Measurements from ENCODE around the gene EDC3.
"Not testable (repeated sequence)": the region's sequence is repeated elsewhere in the genome, so short reads cannot be mapped to it uniquely, and the experiment has no call there.

Gene EDC3

GRCh38 chr15:74695597-74696397 is at the start of gene EDC3:
TSS of gene EDC3 (minus strand) at chr15:74696024. CDS start at chr15:74675124, 20,900 bp downstream.
- no peak for FAIRE-seq
- peak; percentile 48 for DNase-seq (ENCODE audit: low spot score)

GRCh38 chr15:74742422-74742821 is 46.6 kb upstream of the EDC3 start:
- no peak for FAIRE-seq

GRCh38 chr15:74738239-74738638 is 42.4 kb upstream of the EDC3 start:
- not testable (repeated sequence) for DNase-seq (ENCODE audit: low spot score); FAIRE-seq

More at GRCh38 chr15:74742422-74742821, 46.6 kb upstream of the EDC3 start:
- DNase-seq (ENCODE audit: low spot score), result no peak

DNA sequence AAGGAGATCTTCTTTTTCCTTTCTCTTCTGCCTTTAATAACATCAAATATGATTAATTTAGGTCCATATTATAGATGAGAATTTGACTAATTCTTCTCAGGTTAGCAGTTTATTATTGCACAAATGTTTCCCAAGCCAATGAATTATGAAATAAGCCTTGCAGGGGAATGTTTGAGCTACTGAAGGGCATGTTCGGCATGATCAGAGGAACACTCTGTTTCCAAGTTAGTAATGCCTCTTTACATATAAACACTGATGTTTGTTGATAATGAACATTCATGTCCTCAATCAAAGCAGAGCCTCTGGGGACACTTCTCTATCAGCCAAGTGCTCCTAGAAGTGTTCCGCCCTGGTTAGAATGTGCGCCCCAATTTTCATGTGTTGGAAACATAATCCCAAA is 39.5 kb upstream of the EDC3 start:
- DNase-seq (ENCODE audit: low spot score) (no peak), FAIRE-seq (no peak)

GRCh38 chr15:74733269-74733668 is 37.4 kb upstream of the EDC3 start:
- no peak for FAIRE-seq
- no peak for DNase-seq (ENCODE audit: low spot score)

GRCh38 chr15:74732846-74733245 is 37.0 kb upstream of the EDC3 start:
- FAIRE-seq (no peak), DNase-seq (ENCODE audit: low spot score) (no peak)

DNA sequence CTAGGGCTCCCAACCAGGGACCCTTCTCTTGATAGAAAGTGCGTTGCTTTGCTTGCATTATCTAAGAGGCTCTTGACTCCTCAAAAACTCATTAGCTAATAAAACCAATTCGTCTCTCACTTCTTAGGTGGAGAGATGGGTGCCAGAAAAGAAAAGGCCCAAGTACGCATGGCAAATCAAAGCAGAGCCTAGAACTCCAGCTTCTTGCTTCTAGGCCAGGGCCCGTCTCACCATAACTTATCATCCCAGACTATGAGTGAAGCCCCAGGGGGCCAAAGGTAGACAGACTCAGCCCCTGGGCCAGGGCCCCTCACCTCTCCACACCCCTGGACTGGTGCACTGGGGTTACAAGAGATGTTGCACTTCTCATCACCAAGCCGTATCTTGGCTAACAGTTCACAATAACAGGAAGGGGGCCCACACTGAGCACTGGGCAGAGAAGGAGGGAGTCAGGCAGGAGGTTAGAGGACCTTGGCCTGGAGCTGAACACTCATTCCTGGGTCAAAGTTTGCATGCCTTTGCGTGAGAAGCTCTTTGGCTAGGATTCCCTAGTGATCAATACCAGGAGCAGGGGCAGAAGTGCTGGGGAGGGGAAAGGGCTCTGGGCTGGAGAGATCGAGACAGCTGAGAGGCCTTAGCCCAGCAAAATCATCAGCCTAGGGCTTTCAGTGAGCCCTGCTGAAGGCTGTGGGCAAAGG is 34.9 kb upstream of the EDC3 start:
- FAIRE-seq, result no peak
- no peak for DNase-seq (ENCODE audit: low spot score)

- not testable (repeated sequence) for DNase-seq (ENCODE audit: low spot score); FAIRE-seq
These were observed 33.5 kb upstream of the EDC3 start for GRCh38 chr15:74729372-74729771.

DNA sequence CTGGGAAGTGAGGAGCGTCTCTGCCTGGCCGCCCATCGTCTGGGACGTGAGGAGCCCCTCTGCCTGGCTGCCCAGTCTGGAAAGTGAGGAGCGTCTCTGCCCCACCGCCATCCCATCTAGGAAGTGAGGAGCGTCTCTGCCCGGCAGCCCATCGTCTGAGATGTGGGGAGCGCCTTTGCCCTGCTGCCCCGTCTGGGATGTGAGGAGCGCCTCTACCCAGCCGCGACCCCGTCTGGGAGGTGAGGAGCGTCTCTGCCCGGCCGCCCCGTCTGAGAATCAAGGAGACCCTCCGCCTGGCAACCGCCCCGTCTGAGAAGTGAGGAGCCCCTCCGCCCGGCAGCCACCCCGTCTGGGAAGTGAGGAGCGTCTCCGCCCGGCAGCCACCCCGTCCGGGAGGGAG is 32.9 kb upstream of the EDC3 start:
- not testable (repeated sequence) for DNase-seq (ENCODE audit: low spot score); FAIRE-seq

DNA sequence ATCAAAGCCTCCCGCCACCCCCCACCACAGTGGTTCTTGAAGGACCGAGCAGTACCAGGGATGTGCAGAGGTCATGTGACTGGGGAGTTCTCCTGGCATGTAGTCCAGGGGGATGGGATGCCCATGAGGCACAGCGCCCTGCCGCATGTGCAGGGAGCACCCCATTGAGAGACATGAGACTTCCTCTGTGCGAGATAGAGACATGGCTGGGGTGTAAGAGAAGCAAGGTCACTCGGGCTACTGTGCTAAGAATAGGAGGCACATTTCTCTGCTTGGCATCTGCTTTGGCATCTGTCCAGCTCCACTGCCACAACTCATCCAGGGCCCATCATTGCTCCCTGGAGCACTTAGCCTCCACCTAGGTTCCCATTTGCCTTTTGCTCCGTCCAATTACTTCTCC is 31.9 kb upstream of the EDC3 start:
- FAIRE-seq, result no peak
- DNase-seq (ENCODE audit: low spot score), result no peak

- FAIRE-seq (no peak), DNase-seq (ENCODE audit: low spot score) (no peak)
These were observed 30.9 kb upstream of the EDC3 start for GRCh38 chr15:74726774-74727164.

GRCh38 chr15:74725845-74726773 is 30.3 kb upstream of the EDC3 start:
- no peak for DNase-seq (ENCODE audit: low spot score)
- no peak for FAIRE-seq

DNA sequence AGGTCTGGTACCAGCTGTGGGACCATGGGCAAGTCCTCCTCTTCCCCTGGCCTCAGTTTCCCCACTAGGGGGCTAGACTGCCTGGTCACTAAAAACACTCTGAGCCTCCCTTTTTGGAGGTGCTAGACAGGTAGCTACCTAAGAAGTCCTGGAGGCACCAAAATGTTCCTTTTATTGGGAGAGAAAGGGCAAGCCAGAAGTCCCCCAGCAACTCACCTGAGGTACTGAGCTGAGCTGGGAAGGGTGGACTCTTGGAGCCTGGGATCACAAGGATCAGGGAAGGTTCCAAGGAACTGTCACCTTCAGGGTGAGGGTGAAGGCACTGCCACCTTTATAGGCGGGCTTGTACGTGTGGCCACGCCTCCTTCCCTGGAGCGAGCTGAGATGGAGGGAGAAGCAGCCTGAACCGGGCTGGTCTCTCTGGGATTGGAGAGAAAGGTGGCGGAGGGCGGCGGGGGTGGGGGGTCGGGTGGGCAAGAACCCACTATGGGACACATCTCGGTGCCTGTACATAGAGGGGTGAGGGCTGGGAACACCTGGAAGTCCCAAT is 29.5 kb upstream of the EDC3 start, which contains the start of gene CYP1A1:
CYP1A1 (minus strand) TSS at position 304 of the 550 bp plus-strand sequence. CDS start 2,431 bp downstream, outside the sequence.
- no peak for DNase-seq (ENCODE audit: low spot score)
- FAIRE-seq, result no peak

DNA sequence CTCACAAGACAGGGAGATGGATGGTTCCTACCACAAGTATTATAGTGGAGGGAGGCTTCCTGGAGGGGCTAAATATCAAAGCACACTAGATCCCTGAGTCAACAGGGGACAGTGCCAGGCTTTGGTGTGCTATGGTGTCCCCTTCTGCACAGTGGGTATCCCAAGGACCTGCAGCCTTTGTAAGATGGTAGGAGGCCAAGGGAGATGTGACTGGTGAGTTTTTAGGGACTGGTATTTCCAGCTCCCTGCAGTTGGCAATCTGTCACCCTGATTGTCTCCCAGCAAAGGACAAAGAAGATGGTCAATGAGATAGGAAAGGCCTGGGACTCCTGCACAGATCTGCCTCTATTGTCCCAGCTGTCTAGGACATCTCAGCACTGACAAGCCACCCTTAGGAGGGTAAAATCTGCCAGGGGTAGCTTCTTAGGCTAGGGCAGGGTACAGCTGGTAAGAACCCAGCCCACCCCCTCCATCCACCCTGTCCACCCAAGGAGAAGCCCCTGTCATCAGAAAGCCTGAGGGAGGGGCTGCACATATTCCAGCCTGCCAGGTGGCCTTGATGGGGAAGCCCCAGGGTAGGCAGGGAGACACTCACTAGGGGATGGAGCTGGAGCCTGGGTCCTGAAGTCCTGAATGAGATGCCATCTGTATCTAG is 28.9 kb upstream of the EDC3 start:
- FAIRE-seq (no peak), DNase-seq (ENCODE audit: low spot score) (no peak)

DNA sequence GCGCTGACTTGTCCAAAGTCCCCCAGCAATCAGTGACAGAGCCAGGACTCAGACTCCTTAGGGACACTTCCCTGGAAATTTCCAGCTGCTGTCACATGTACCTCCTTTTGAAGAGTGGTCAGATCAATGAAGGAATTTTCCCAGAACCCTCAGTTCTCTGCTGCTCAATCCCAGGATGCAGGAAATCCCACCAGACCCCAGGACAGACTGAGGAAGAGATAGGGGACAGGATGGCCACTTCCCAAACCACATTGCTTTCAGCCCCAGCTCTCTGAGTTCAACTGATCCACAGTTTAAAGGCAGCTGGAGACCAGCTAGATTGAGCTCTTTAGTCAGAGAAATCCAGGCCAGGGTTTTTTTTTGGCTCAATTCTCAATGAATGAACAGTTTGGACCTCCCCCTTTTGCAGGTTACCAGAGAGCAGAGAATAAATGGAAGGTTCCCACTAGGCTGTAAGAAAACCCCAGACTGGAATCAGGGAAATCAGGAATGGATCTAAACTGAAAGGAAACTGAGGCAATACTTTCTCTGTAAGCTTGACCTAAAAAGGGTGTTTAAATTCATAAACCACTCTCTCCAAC is 28.0 kb upstream of the EDC3 start:
- peak; percentile 11 for DNase-seq (ENCODE audit: low spot score)
- FAIRE-seq, result no peak

DNA sequence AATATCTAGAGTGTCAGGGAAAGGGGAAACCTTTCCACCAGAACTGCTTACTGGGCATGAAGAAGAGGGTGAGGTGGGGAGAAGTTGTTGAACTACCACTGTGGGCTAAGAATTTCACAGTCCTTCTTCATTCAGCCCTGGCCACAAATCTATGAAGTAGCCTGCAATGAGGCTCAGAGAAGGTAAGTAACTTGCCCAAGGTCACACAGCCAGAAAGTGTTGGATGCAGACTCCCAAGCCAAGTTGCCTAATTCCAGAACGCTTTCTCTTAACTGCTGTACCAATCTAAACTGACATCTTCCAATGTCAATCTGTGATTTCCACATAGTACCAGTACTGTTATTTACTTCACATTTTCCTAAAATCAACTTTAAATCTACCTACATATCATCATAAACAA is 27.4 kb upstream of the EDC3 start:
- DNase-seq (ENCODE audit: low spot score) (no peak), FAIRE-seq (no peak)

- DNase-seq (ENCODE audit: low spot score), result no peak
- FAIRE-seq, result no peak
These were observed 26.8 kb upstream of the EDC3 start for GRCh38 chr15:74722591-74722990.

- FAIRE-seq (no peak), DNase-seq (ENCODE audit: low spot score) (no peak)
These were observed 20.8 kb upstream of the EDC3 start for GRCh38 chr15:74716651-74717050.

- DNase-seq (ENCODE audit: low spot score), result no peak
- FAIRE-seq, result no peak
These were observed 16.5 kb upstream of the EDC3 start for GRCh38 chr15:74712311-74712710.
